Measurements from ENCODE around the gene TACC2.

The TACC2 gene

GRCh38 chr10:122301811-122302115, 312.8 kb downstream of the TACC2 start:
- TF ChIP-seq TAF1 (IDR thresholded peaks at IDR 0.05; ENCODE audit: borderline replicate concordance, insufficient read depth, low read length) = no peak
- no peak for TF ChIP-seq FOXP2 (optimal IDR thresholded peaks at IDR 0.05; ENCODE audit: borderline replicate concordance, extremely low read depth, extremely low read length, insufficient read depth)
- TF ChIP-seq, protein P1, sequence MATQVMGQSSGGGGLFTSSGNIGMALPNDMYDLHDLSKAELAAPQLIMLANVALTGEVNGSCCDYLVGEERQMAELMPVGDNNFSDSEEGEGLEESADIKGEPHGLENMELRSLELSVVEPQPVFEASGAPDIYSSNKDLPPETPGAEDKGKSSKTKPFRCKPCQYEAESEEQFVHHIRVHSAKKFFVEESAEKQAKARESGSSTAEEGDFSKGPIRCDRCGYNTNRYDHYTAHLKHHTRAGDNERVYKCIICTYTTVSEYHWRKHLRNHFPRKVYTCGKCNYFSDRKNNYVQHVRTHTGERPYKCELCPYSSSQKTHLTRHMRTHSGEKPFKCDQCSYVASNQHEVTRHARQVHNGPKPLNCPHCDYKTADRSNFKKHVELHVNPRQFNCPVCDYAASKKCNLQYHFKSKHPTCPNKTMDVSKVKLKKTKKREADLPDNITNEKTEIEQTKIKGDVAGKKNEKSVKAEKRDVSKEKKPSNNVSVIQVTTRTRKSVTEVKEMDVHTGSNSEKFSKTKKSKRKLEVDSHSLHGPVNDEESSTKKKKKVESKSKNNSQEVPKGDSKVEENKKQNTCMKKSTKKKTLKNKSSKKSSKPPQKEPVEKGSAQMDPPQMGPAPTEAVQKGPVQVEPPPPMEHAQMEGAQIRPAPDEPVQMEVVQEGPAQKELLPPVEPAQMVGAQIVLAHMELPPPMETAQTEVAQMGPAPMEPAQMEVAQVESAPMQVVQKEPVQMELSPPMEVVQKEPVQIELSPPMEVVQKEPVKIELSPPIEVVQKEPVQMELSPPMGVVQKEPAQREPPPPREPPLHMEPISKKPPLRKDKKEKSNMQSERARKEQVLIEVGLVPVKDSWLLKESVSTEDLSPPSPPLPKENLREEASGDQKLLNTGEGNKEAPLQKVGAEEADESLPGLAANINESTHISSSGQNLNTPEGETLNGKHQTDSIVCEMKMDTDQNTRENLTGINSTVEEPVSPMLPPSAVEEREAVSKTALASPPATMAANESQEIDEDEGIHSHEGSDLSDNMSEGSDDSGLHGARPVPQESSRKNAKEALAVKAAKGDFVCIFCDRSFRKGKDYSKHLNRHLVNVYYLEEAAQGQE (IDR thresholded peaks at IDR 0.05; ENCODE audit: insufficient read depth in 1 of 2, low read depth in 2 of 2, low read length in 2 of 2) = no peak
- TF ChIP-seq SIN3A (IDR thresholded peaks at IDR 0.05; ENCODE audit: borderline replicate concordance, insufficient read depth, low read length) = no peak
- no peak for TF ChIP-seq POLR2AphosphoS5 (IDR thresholded peaks at IDR 0.05; ENCODE audit: low read depth, low read length)

DNA sequence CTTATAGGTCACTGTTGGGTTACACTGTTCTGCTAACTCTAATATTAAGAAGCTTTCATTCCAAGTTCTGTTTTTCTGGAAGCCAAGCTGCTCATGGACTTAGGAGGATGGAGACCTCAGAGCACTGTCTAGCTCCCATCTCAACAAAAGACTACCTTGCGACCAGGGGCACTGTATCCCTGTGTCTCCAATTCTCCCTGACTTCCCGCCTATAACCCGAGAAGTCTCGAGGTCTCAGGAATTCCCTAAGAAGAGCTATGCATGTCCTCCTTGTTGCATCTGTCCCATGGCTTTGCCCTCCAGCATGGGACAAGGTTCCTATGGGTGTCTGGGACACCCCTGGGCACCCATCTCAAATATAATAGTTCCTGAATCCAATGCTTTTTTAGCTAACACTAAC, 313.4 kb downstream of the TACC2 start:
- TF ChIP-seq FOXP2 (optimal IDR thresholded peaks at IDR 0.05; ENCODE audit: borderline replicate concordance, extremely low read depth, extremely low read length, insufficient read depth) (no peak), POLR2AphosphoS5 (IDR thresholded peaks at IDR 0.05; ENCODE audit: low read depth, low read length) (no peak), SIN3A (IDR thresholded peaks at IDR 0.05; ENCODE audit: borderline replicate concordance, insufficient read depth, low read length) (no peak), TAF1 (IDR thresholded peaks at IDR 0.05; ENCODE audit: borderline replicate concordance, insufficient read depth, low read length) (no peak)
- TF ChIP-seq, protein P1 (IDR thresholded peaks at IDR 0.05; ENCODE audit: insufficient read depth in 1 of 2, low read depth in 2 of 2, low read length in 2 of 2) = no peak

- TF ChIP-seq SIN3A (IDR thresholded peaks at IDR 0.05; ENCODE audit: borderline replicate concordance, insufficient read depth, low read length) (no peak), FOXP2 (optimal IDR thresholded peaks at IDR 0.05; ENCODE audit: borderline replicate concordance, extremely low read depth, extremely low read length, insufficient read depth) (no peak), POLR2AphosphoS5 (IDR thresholded peaks at IDR 0.05; ENCODE audit: low read depth, low read length) (no peak), TAF1 (IDR thresholded peaks at IDR 0.05; ENCODE audit: borderline replicate concordance, insufficient read depth, low read length) (no peak)
- TF ChIP-seq, protein P1 (IDR thresholded peaks at IDR 0.05; ENCODE audit: insufficient read depth in 1 of 2, low read depth in 2 of 2, low read length in 2 of 2) = no peak
Measured at GRCh38 chr10:122303271-122304053, 314.5 kb downstream of the TACC2 start.

All from PFSK-1 (cell line).